CD4-positive, alpha-beta T cell treated with Interleukin-2 at 100 ng/mL for 4 hours (primary cell): ENCODE measurements around the gene STK17B.
"Not testable (repeated sequence)": the region's sequence is repeated elsewhere in the genome, so short reads cannot be mapped to it uniquely, and the experiment has no call there.

Experiments used
- DNase-seq: peaks from one replicate; pipeline ENCODE4 v3.0.0-alpha.2; 2020; ENCODE audit warnings: low spot score

Gene STK17B

DNA sequence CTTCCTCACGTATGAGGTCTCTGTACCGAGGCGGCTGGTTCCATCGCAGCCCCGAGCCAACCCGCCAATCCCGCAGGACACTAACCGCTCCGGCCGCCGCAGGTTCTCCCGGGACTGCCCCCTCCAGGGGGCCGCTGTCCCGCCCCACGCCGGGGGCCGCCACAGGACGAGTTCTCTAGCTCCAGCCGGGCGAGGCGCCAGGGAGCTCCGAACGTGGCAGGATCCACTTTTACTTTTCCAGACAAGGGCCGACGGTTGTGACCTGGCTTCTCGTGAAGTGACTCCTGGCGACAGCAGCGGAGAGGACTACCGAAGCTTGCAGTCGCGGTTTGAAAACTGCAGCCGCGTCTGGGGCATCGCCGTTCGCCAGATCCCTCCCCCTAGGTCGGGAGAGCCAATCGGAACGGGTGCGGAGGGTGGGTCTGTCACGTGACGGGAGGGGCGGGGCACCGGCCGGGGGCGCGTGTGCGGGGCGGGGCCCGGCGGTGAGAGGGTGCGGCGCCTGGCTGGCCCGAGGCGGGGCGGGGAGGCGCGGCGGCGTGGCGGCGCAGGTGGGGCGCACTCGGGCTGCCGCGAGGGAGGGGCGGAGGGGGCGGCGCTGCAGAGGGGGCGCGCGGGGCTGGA lies at the start of gene STK17B:
TSS of gene STK17B (minus strand) at position 331 of the 624 bp plus-strand sequence. CDS start 8,195 bp downstream, outside the sequence.
- DNase-seq: peak; percentile 98

DNA sequence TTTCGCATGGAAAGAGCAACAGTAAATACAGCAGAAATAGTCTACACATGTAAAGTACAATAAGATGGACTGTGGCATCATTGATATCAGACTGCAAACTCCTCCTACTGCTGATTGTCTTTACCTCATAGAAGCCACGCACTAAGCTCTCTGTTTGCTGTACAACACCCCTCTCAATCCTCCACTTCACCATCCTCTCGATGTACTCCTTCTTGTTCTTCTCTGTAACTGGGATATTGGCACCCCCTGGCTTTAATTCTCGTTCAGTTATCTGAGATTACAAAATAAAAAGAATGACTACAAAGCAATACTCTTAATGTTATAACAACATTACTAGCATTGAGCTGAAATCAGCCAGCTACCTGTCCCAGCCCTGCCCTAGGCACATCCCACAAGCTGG lies 49.3 kb upstream of the STK17B start:
- peak; percentile 60 for DNase-seq

DNA sequence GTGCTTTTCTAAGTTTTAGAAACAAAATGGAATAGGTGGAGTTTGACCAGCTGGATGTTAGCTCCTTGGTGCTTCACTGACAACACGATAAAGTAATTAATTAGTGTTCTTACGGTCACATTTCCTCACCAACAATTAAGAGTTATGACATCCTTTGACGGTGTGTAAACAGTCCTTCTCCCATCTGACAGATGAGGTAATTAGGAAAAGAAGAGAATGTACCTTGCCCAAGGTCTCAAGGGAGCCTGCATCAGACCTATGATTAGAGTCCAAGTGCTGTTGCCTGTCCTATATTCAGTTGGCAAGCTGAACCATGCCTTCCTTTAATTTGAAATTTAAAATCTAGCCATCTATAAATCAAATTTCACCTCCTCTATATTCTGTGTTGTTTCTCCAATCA lies 48.3 kb upstream of the STK17B start:
- DNase-seq: no peak

DNA sequence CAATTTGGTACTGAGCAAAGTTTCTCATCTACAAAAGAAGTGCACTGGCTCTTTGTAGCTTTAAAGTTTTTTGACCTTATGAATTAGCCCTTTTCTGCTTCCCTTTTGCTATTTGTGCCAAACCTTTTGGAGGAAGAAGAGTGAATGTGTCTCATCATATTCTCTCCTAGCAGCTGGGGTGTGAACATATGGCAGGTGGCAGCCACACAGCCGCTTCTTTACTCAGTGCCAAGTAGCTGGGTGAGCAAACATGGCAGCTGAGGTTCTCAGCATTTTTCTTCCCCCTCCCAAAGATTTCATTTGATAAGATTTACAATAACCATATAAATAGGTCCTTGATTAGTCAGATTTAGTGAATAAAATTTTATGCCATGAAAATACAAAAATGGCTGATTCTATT lies 46.7 kb upstream of the STK17B start:
- no peak for DNase-seq

DNA sequence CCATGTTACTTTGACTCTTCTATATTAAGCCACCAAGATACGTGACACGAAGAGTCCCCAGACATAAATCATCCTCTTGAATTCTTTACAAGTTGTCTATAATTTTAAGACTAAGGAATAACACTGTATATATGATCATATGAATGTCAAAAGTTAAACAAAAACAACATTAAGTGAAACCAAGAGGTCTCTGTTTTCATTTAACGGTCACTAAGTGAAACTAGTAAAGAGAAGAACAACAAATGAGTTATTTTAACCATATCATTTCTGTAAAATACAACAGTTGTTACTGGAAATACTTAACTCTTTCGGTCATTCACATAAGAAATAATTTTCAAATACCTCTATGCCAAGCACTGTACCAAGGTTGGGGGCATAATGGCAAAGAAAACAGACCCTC lies 45.7 kb upstream of the STK17B start:
- DNase-seq: no peak

DNA sequence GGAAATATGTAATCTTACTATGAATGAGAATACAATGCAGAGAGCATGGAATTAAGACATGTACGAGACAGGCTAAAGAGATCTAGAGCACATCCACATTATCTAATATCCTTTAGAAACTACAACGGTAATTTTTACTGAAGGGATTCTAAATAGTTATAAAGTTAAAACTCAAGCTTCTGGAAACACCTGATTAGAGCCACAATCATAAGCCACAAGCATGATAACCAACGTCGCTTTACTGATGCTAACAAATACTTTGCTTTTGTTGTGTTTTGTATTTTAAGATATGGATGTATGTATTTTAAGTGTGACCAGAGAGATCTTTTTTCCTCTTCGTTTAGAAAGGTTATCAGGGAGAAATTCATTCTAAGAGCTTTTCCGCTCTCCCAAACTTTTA lies 44.0 kb upstream of the STK17B start:
- DNase-seq: no peak

DNA sequence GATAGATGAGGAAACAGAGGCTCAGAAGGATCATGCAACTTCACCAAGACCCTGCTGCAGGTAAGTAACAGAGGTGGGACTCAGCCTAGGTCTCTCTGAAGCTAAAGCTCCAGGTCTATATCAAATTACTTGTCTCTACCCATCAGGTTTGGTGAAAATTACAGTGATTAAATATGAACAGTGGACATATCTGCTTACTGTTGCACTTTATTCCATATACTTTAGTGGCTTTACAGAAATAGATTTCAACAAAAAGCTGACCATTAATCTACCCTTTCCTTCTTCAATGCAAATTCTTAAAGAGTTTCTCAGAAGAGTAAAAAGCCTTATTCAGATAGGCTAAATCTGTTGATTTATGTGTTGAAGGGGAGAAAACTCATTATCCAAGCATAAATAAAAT lies 42.8 kb upstream of the STK17B start:
- DNase-seq: no peak

DNA sequence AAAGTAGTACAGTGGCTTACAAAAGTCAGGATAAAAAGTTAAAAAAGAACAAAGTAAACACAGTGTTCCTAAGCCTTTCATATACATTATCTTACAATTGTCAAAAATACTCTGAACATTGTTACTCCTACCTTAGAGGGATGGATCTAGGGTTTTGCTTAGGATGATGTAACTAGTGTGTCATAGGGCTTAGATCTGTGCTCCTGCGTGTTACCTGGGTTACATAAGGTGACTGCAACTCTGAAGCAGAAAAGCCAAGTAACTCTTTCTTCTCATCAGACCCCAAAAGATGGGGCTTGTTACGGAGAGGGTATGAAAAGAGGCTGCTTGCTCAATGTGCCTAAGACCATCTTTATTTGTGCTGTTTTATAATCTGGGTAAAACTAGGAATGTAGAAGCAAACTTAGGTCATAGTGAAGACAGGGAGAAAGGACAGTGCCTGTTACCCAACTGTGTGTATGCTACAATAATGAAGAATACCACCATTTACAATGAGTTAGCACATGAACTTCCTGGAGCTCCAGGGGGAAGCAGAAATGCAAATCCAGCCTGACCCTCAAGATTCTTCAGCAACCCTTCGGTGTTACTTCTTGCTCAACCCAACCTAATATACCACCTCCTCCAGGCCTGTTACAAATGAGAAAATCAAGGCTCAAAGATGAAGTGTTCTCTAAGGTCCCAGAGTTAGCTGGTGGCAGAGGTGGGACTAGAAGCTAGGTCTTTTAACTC lies 42.0 kb upstream of the STK17B start:
- peak; percentile 29 for DNase-seq

DNA sequence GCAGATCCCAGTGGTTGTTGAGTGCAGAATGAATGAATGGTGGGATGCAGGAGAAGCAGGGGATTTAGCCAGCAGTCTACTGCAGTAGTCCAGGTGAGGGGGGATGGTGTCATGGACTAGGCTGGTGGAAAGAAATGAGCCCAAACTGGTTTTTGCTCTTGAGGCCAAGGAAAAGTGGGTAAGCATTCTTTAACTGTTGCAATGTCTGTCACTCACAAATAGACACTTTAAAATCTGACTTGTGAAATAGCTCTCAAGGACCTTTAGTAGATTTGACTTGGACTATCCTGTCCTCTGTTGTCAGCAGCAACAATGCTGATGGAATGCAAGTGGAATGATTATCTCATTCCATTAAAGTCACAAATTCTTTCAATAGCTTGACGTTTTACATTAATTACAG lies 37.5 kb upstream of the STK17B start:
- no peak for DNase-seq

DNA sequence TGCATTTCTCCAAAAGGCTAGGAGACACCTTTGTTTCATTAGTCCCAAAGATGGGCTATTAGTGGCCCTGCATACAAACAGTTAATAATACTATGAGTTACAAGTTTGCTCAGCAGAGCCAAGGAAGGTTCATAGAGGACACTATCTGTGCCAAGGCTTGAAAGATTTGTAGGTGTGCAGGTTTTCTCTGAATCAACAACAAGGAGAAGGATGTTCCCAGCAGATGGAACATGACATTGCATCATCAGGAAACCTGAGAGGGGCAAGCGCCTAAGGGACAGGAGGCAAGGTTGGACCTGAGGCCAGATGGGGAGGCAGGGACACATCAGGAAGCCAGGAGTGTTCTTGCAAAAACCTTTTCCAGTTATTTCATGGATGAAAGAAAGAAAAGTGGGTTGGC lies 35.4 kb upstream of the STK17B start:
- no peak for DNase-seq

DNA sequence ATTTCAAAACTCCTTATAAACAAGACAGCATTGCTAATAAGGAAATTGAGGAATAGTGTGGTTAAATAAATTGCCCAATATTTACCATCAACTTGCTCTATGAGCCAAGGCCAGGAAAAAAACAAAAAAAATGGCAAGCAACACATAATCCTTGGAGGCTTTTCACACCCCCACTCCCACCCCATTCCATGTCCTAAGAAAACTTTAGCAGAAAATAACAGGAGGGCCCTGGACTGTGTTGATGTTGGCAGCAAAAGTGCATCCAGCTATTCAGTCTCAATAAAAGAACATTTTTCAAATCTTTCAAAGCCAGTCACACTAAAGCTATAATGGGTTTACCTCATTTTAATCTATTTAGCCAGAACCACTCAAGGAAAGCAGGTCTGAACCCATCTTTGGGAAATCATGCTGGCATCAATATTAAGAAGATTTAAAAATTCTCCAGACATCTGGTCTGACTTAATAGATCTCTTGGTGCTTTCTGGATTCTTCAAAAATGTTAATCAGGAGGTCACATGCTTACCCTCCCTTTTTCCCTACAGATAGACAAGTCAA lies 34.6 kb upstream of the STK17B start:
- DNase-seq: no peak

DNA sequence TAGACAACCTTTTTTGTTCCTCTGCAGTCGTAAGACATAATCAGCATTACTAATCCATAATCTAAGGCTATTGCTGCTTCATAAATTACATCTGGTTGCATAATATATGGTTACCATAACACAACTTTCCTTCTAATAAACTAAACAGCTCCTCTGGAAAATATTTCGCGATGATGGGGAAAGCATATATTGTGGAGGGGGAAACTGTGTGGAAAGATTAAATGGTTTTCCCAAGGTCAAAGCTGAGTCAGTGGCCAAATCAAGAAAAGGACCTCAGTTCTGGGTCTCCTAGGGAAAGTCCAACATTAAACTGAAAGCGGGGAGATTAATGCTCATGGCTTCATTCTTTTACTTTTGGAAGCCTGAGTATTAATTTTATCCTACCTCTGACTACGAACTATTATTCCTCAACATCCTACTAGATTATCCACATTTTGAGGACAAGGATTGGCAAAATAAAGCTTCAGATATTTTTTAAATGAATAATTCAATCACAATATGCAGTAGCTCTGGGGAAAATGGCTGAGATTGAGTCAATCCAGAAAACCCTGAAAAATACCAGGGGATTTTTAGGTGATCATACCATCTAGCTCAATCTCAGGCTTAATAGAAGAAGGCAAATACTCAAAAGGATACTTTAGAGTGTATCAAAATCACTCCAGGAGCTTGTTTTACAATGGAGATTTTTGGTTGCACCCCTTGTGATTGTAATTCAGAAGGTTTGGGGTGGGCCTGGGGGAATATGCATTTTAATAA lies 33.8 kb upstream of the STK17B start:
- DNase-seq: no peak

DNA sequence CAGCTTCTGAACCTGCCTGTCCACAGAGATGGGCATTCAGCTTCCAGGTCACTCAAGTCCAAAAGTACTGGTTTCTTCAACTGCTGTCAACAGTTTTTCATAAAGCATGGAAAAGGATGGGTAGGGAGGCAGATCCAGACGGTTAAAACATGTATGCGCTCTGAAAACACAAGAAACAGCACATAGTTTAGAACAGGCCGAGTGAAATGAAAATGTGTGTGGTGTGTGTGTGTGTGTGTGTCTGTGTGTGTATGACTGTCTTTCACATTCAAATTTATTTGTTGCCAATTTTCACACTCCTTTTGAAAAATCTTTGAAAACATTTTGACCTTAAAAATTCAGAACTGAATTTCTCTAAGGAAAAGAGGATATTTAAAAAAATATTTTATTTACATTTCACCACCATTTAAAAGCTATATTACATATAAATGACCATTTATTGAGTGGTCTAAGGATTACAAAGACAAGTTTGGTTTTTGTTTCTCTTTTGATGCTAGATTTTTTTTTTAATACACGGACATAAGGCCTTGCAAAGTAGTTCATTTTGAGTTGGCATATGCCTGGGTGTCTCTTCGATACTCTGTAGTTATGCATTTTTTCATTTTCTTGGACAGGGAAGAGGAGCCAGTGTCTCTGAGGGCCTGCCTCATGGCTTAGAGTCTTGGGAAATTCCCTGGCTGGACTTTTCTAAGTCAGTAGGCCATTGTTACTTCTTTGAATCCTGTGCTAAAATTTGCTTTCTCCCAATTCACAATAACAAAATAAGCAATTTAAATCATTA lies 30.0 kb upstream of the STK17B start:
- no peak for DNase-seq

DNA sequence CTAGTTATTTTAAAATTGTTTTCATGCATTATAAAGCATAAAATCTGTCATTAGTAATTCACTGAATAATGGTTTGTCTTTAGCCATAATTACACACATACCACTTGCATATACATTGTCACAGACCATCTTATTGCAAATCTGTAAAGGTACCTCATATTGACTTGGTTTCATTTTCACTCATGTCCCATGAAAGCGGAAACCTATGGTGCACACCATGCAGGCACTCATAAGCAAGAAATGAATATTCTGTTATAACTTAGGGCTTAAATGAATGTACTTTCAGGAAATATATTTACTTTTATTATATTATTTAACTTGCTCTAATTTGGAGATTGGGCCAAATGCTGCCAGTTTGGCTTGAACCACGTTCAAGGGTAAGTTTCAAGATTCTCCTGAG lies 29.2 kb upstream of the STK17B start:
- peak; percentile 60 for DNase-seq

DNA sequence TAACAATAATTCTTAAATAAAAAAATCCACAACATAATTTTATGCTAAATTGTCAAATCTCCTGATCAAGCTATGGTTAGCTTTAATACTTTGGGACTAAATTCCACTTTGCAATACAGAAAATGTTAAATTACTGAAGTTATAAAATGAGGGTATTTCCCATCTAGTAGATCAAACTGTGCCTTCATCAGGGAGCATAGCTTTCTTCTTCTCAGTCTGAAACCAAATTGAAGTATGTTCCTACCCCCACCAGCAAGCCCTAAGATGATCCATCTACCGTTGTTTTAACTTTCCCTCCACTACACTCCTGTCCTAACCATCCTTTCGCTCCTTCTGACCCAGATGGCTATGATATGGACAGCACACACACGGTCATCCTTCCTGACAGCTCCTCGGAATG lies 24.4 kb upstream of the STK17B start:
- DNase-seq: no peak

DNA sequence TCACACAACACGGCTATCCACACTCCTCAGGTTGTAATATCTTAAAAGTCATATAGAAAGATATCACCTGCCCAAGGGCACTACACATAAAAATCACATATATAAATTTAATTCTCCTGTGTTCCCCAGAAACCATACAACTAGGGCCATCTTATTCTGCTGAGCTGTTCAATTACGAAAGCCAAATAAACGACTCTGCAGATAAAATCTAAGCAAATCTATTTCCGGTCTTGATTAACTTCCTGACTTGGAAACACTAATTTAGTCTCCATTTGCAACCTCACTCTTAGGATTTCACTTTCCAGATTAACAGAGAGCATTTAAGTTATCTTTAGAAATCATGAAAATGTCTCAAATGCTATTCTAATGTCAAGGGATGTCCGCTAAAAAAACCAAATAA lies 23.9 kb upstream of the STK17B start:
- DNase-seq: no peak

DNA sequence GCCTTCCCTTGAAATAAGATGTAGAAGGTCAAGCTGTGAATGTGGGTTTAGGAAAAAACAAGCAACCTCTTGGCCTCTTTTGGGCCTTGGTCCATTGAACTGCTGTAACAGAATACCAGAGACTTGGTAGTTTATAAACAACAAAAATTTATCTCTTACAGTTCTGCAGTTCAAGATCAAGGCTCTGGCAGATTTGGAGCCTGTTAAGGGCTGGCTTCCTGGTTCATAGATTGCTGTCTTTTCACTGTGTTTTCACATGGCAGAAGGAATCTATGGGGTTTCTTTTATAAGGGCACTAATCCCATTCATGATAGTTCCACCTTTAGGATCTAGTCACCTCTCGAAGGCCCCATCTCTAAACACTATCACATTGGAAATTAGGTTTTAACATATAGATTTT lies 20.2 kb upstream of the STK17B start:
- DNase-seq: no peak

DNA sequence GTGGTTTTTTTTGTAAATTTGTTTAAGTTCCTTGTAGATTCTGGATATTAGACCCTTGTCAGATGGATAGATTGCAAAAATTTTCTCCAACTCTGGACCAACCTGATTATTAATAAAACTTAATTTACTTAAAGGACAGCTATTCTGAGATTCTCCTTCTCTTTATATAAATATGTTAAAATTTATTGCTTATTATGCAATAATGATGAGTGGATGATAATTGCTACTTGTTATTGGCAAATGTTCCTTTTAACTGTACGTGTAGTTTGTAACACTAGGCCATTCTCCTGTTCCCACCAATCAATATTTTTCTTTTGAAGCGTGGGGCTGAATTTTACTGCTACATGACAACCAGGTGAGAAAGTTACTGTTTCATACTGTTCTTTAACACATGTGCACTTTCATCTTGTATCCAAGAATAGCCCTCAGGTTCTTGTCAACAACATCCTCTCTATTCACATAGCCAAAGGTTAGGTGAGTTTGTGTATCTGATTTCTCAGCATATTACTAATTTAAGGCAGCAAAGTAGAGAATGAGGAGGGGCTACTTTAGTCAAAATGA lies 16.6 kb upstream of the STK17B start:
- DNase-seq: no peak

DNA sequence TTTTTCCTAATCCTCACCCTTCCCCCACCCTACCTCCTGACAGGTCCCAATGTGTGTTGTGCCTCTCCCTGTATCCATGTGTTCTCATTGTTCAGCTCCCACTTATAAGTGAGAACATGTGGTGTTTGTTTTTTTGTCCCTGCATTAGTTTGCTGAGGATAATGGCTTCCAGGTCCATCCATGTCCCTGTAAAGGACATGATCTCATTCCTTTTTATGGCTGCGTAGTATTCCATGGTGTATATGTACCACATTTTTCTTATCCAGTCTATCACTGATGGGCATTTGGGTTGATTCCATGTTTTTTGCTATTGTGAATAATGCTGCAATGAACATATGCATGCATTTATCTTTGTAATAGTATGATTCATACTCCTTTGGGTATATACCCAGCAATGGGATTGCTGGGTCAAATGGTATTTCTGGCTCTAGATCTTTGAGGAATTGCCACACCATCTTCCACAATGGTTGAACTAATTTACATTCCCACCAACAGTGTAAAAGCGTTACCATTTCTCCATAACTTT lies 15.9 kb upstream of the STK17B start:
- DNase-seq: not testable (repeated sequence)

DNA sequence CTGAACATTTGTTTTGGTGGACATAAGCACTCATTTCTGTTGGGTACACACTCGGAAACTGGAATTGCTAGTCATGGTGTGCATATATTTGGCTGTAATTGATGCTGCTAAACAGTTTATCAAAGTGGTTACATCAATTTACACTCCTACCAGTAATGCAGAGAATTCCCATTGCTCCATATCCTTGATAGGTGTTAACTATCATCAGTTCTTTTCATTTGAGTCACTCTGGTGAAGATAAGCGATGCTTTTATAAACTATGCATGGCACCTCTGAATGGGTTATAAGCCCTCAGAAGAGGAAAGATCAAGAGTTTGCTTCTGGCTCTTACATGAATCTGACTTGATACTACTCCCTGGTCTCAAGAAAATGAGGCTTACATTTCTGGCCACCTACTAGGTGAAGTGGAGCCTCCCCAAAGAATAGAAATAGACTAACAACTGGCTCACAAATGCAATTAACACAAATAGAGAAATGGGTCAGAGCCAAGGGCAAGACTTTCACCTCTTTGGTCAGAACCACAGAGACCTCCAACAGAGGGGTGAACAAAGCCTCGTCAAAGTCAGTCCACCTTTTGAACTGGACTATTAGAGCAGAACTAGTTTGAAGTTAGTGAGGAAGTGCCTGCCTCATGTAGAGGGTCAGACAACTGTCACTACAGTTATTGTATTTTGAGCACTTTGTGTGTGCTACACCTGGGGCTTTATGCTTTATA lies 15.0 kb upstream of the STK17B start:
- DNase-seq: no peak

DNA sequence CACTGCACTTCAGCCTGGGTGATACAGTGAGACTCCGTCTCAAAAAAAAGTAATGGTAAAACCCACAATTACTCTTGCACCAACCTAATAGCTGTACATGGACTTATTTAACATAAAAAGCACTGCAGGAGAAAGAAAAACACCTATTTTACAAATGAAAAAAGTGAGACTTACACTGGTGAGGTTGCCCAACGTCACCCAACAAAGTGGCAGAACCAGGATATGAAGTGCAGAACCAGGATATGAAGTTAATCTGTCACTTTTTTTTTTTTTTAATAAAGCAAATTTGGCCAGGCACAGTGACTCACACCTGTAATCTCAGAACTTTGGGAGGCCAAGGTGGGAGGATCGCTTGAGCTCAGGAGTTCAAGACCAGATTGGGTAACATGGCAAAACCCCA lies 13.5 kb upstream of the STK17B start:
- DNase-seq: no peak
